Endothelial cell of umbilical vein (primary cell): ENCODE results near the gene GRHPR. TPM values are rescaled to one million over a fixed set of nuclear protein-coding genes. Genes with fewer than 3 reads are reported as not detected.

ENCODE experiments used
- BruUV-seq: library from RNA; stranded (reverse); fragments of 400-500 nt; replicated peaks from 2 replicates; lab custom pipeline; 2021; lab: Mats Ljungman, UMichigan
- CTCF ChIA-PET: fragments of 300-600, 350-600 bp; sonication (Branson Sonifier 250); formaldehyde crosslinking; loops from one replicate; lab custom pipeline; 2021; ENCODE audit warnings: antibody characterized with exemption, inconsistent platforms; lab: Charles Lee
- POLR2A ChIA-PET: fragments of 300-600, 350-600 bp; sonication (Branson Sonifier 250); formaldehyde crosslinking; loops from one replicate; lab custom pipeline; 2021; ENCODE audit warnings: antibody characterized with exemption, inconsistent platforms; lab: Charles Lee
- DNase-seq: peaks from one replicate; pipeline ENCODE4 v3.0.0-alpha.2; 2011; ENCODE audit warnings: low read depth, low spot score
- FAIRE-seq: peaks from 2 replicates; lab custom pipeline; 2011; peaks lifted over from hg19 to GRCh38; lab: Jason Lieb, UNC
- H2AFZ ChIP-seq: 2 replicates; pipeline ENCODE4 v1.6.0; 2012; ENCODE audit warnings: low read depth, low read length, control low read depth, inconsistent platforms
- H3K27ac ChIP-seq: 2 replicates; pipeline ENCODE4 v1.5.1; 2011; ENCODE audit warnings: low read depth, mild to moderate bottlenecking, control low read depth, low read length, moderate library complexity; ENCODE audit not compliant: insufficient read depth
- H3K27me3 ChIP-seq, 2 experiments: 2 replicates each; pipeline versions ENCODE4 v1.6.0 to v1.6.1; 2011; ENCODE audit warnings: low read length in 2 of 2, mixed read lengths in 1 of 2; ENCODE audit not compliant: control insufficient read depth in 2 of 2, insufficient read depth in 2 of 2
- H3K36me3 ChIP-seq, 2 experiments: 2 replicates in 1 of 2; 3 replicates in 1 of 2; pipeline ENCODE4 v1.5.1; 2011; ENCODE audit warnings: low read length in 2 of 2, mild to moderate bottlenecking in 1 of 2, moderate library complexity in 1 of 2; ENCODE audit not compliant: control insufficient read depth in 2 of 2, insufficient read depth in 2 of 2; ENCODE audit errors: extremely low read depth in 1 of 2
- H3K4me1 ChIP-seq: 3 replicates; pipeline ENCODE4 v1.5.1; 2011; ENCODE audit warnings: mild to moderate bottlenecking, low read length; ENCODE audit not compliant: control insufficient read depth, insufficient read depth; ENCODE audit errors: extremely low read depth
- H3K4me2 ChIP-seq: 2 replicates; pipeline ENCODE4 v1.6.1; 2011; ENCODE audit warnings: low read length, control low read depth, mixed read lengths; ENCODE audit not compliant: insufficient read depth
- H3K4me3 ChIP-seq, 3 experiments: fragments of 200-600 bp in 1 of 3; sonication (generic), shearing (Covaris generic) in 1 of 3; replicated peaks in 1 of 3; 2 replicates each; pipeline ENCODE4 v1.5.1; 2011 to 2016; ENCODE audit warnings: control low read depth in 3 of 3, low read length in 3 of 3, mild to moderate bottlenecking in 2 of 3, inconsistent platforms in 1 of 3, low read depth in 1 of 3, moderate library complexity in 1 of 3; ENCODE audit not compliant: insufficient read depth in 1 of 3
- H3K79me2 ChIP-seq: 2 replicates; pipeline ENCODE4 v1.6.0; 2012; ENCODE audit warnings: low read length, inconsistent platforms; ENCODE audit not compliant: control insufficient read depth, insufficient read depth
- H3K9ac ChIP-seq: replicated peaks from 2 replicates; pipeline ENCODE3; 2011; ENCODE audit warnings: low read length, control low read depth; ENCODE audit not compliant: insufficient read depth; ENCODE audit errors: extremely low read depth
- H3K9me1 ChIP-seq: replicated peaks from 3 replicates; pipeline ENCODE4 v1.6.0; 2011; ENCODE audit warnings: mild to moderate bottlenecking, low read length; ENCODE audit not compliant: control insufficient read depth, insufficient read depth; ENCODE audit errors: extremely low read depth
- H3K9me3 ChIP-seq: replicated peaks from 2 replicates; pipeline ENCODE4 v1.5.1; 2012; ENCODE audit warnings: low read length, inconsistent platforms; ENCODE audit not compliant: control insufficient read depth, insufficient read depth
- H4K20me1 ChIP-seq: replicated peaks from 2 replicates; pipeline ENCODE3; 2011; ENCODE audit warnings: mild to moderate bottlenecking, low read length; ENCODE audit not compliant: control insufficient read depth, insufficient read depth; ENCODE audit errors: extremely low read depth
- CTCF ChIP-seq, 2 donors: IDR thresholded peaks; 1 replicate in 1 of 2; 2 replicates in 1 of 2; pipeline ENCODE4 v1.5.1; 2011; ENCODE audit warnings: low read length in 2 of 2, mild to moderate bottlenecking in 2 of 2, moderate library complexity in 2 of 2, control low read depth in 1 of 2, inconsistent platforms in 1 of 2, low read depth in 1 of 2; ENCODE audit not compliant: insufficient read depth in 1 of 2; ENCODE audit errors: extremely low read depth in 1 of 2
- EZH2 ChIP-seq: IDR thresholded peaks from 2 replicates; pipeline ENCODE4 v1.6.1; 2012; ENCODE audit warnings: borderline replicate concordance, low read depth, mild to moderate bottlenecking, moderate library complexity, low read length, inconsistent platforms; ENCODE audit not compliant: severe bottlenecking
- FOS ChIP-seq: IDR thresholded peaks from 2 replicates; pipeline ENCODE4 v1.6.1; 2011; ENCODE audit warnings: mild to moderate bottlenecking, low read length, moderate library complexity, borderline replicate concordance; ENCODE audit not compliant: insufficient read depth
- GATA2 ChIP-seq: IDR thresholded peaks from 2 replicates; pipeline ENCODE4 v1.7.0; 2011; ENCODE audit warnings: low read depth, mild to moderate bottlenecking, moderate library complexity, mixed read lengths, low read length; ENCODE audit not compliant: insufficient read length, insufficient read depth
- JUN ChIP-seq: IDR thresholded peaks from 2 replicates; pipeline ENCODE4 v1.6.1; 2011; ENCODE audit warnings: borderline replicate concordance, low read depth; ENCODE audit not compliant: insufficient read length, insufficient read depth
- MYC ChIP-seq: IDR thresholded peaks from one replicate; pipeline ENCODE4 v1.6.1; 2011; ENCODE audit warnings: mild to moderate bottlenecking, low read depth, low read length
- POLR2A ChIP-seq: IDR thresholded peaks from 2 replicates; pipeline ENCODE4 v1.6.1; 2012; ENCODE audit warnings: low read depth, mild to moderate bottlenecking, control low read depth, low read length
- POLR2AphosphoS5 ChIP-seq: IDR thresholded peaks from 2 replicates; pipeline ENCODE4 v1.6.1; 2012; ENCODE audit warnings: low read depth, mild to moderate bottlenecking, control low read depth, low read length, moderate library complexity; ENCODE audit not compliant: insufficient read depth
- dilution Hi-C: fragments of 300-500 bp; cut with MboI; formaldehyde crosslinking; loops from one replicate; pipeline ENCODE4 v1.15.0; 2019; ENCODE audit warnings: low sequenced_read_pairs; ENCODE audit not compliant: extremely low pct_ligation_motif_present
- intact Hi-C: fragments of 100-400 bp; cut with micrococcal nuclease; formaldehyde crosslinking; loops from one replicate; pipeline ENCODE4 v1.10.0; 2022
- polyA plus RNA-seq, 4 experiments: library from polyadenylated mRNA; depleted of rRNA in 3 of 4; stranded (reverse) in 3 of 4; unstranded in 1 of 4; fragments of >200 nt; gene quantifications; 2 replicates each; pipeline versions ENCODE4 v1.2.1 to v1.2.3, GENCODE V29; 2011 to 2012; ENCODE audit warnings: missing spikeins in 1 of 4
- total RNA-seq: library from RNA; stranded (reverse); gene quantifications from 2 replicates; pipeline ENCODE4 v1.2.3, GENCODE V29; 2021
- TF ChIP-seq, protein P1 (sequence below): IDR thresholded peaks from 2 replicates; pipeline ENCODE4 v1.6.1; 2011; ENCODE audit not compliant: insufficient read depth, insufficient read length

GRHPR gene
- total and polyA plus RNA-seq, 2 donors (not counting 3 experiments of a cell fraction or from before 2014, with no cell fraction given), result 91.2 to 247 TPM

DNA sequence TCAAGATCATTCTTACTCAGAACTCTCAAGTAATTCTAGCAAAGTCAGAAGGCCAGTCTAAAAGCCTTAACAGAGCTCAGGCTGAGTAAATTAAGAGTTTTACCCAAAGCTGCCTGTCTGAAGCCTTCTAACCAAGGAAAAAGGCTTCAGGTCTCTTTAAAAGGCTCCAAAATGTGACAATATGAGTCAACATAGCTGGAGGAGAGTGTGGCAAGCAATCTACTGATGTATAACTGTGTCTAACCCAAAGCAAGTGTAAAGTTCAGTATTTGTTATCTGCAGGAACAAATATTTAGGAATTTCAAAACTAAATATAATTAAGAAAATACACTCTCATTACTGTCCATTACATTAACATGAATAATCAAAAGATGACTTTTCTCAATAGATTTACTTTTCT, 31.7 kb downstream of the GRHPR start:
- no peak for DNase-seq
- Histone ChIP-seq H3K79me2 (peaks cover 70% of the 10 kb centered on the region), H3K27ac (no peak overlapping the region), H3K9me1 (no peaks in the 10 kb centered on the region), H3K9me3 (no peaks in the 10 kb centered on the region), H3K27me3 (no peaks in the 10 kb centered on the region), H3K4me3 (no peak overlapping the region), H4K20me1 (peaks cover 4% of the 10 kb centered on the region), H3K4me2 (no peak overlapping the region), H3K4me1 (no peaks in the 10 kb centered on the region), H3K9ac (no peak overlapping the region), H3K36me3 (peaks cover 3% of the 10 kb centered on the region in 2 experiments), H2AFZ (no peak overlapping the region)
- ChIA-PET CTCF (no interaction called here), POLR2A (interaction anchor here (0.5 kb wide), 1 partner anchor 11 kb away, joined by 4 read pairs; the partner anchor contains the start of gene ZBTB5)
- FAIRE-seq, result no peak
- dilution Hi-C loops (no loop called here), intact Hi-C loops (no loop called here)
- no TSS peak for BruUV-seq
- no peak for TF ChIP-seq POLR2A

GRCh38 chr9:37455884-37456647, 33.6 kb downstream of the GRHPR start:
- no peak for FAIRE-seq
- H3K4me3 ChIP-seq, result no peak overlapping the region
- no peak for DNase-seq
- dilution Hi-C loops (no loop called here), intact Hi-C loops (no loop called here)
- H3K9ac ChIP-seq, result no peak overlapping the region
- no peaks in the 10 kb centered on the region for H3K9me1 ChIP-seq
- CTCF ChIA-PET, result no interaction called here
- peaks cover 4% of the 10 kb centered on the region for H4K20me1 ChIP-seq
- peaks cover 71% of the 10 kb centered on the region for H3K79me2 ChIP-seq
- no peak overlapping the region for H3K4me2 ChIP-seq
- POLR2A ChIA-PET, result no interaction called here
- H3K9me3 ChIP-seq, result no peaks in the 10 kb centered on the region
- no peak overlapping the region for H2AFZ ChIP-seq
- H3K27me3 ChIP-seq, result no peaks in the 10 kb centered on the region
- peaks cover 0 to 3% of the 10 kb centered on the region in 2 experiments for H3K36me3 ChIP-seq
- H3K27ac ChIP-seq, result no peak overlapping the region
- H3K4me1 ChIP-seq, result no peaks in the 10 kb centered on the region
- no TSS peak for BruUV-seq
- TF ChIP-seq POLR2AphosphoS5 (no peak), POLR2A (no peak), FOS (no peak), MYC (no peak), GATA2 (no peak), EZH2 (no peak), JUN (no peak), CTCF (IDR thresholded peaks at IDR 0.05; ENCODE audit: extremely low read depth in 1 of 2, insufficient read depth in 1 of 2, low read depth in 1 of 2, low read length in 2 of 2) (no peak)
- TF ChIP-seq, protein P1, sequence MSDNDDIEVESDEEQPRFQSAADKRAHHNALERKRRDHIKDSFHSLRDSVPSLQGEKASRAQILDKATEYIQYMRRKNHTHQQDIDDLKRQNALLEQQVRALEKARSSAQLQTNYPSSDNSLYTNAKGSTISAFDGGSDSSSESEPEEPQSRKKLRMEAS, result no peak
